GM18909 (cell line): ENCODE data around the gene SYT4.

Experiments used
- ATAC-seq: cut with Tn5 transposase; IDR thresholded peaks from one replicate; pipeline ENCODE4 v1.9.1; 2021; ENCODE audit warnings: mild to moderate bottlenecking; ENCODE audit not compliant: unreplicated experiment, poor library complexity

SYT4 gene

GRCh38 chr18:43234889-43235288 lies 42.4 kb downstream of the SYT4 start:
- ATAC-seq: no peak

GRCh38 chr18:43222501-43222900 lies 54.8 kb downstream of the SYT4 start:
- no peak for ATAC-seq

- no peak for ATAC-seq
Observed at GRCh38 chr18:43220691-43221090, 56.6 kb downstream of the SYT4 start.
